Bronchial epithelial cell (primary cell): ENCODE measurements around the gene OXLD1. TPM values are rescaled to one million over a fixed set of nuclear protein-coding genes. Genes with fewer than 3 reads are reported as not detected.

Experiments
- DNase-seq: peaks from one replicate; pipeline ENCODE4 v3.0.0-alpha.2; 2010; ENCODE audit warnings: low read depth
- FAIRE-seq: peaks from 2 replicates; lab custom pipeline; 2011; peaks lifted over from hg19 to GRCh38; lab: Jason Lieb, UNC
- H3K27me3 ChIP-seq: 2 replicates; pipeline ENCODE4 v1.5.1; 2011; ENCODE audit warnings: low read length; ENCODE audit not compliant: control insufficient read depth, insufficient read depth
- H3K36me3 ChIP-seq: 2 replicates; pipeline ENCODE4 v1.5.1; 2011; ENCODE audit warnings: low read length; ENCODE audit not compliant: control insufficient read depth, insufficient read depth
- H3K4me3 ChIP-seq: 2 replicates; pipeline ENCODE4 v1.5.1; 2011; ENCODE audit warnings: mild to moderate bottlenecking, low read depth, low read length, control low read depth
- total RNA-seq: library from RNA; depleted of rRNA; stranded (reverse); fragments of >200 nt; gene quantifications from 2 replicates; pipeline ENCODE4 v1.2.1, GENCODE V29; 2014
- TF ChIP-seq, protein P1 (sequence below): IDR thresholded peaks from 2 replicates; pipeline ENCODE4 v1.5.1; 2011; ENCODE audit warnings: mild to moderate bottlenecking, moderate library complexity, low read length, control low read depth, inconsistent platforms; ENCODE audit not compliant: insufficient read depth, severe bottlenecking

Gene OXLD1
- total RNA-seq, 1 donor from 2014 or later: 47.7 TPM

DNA sequence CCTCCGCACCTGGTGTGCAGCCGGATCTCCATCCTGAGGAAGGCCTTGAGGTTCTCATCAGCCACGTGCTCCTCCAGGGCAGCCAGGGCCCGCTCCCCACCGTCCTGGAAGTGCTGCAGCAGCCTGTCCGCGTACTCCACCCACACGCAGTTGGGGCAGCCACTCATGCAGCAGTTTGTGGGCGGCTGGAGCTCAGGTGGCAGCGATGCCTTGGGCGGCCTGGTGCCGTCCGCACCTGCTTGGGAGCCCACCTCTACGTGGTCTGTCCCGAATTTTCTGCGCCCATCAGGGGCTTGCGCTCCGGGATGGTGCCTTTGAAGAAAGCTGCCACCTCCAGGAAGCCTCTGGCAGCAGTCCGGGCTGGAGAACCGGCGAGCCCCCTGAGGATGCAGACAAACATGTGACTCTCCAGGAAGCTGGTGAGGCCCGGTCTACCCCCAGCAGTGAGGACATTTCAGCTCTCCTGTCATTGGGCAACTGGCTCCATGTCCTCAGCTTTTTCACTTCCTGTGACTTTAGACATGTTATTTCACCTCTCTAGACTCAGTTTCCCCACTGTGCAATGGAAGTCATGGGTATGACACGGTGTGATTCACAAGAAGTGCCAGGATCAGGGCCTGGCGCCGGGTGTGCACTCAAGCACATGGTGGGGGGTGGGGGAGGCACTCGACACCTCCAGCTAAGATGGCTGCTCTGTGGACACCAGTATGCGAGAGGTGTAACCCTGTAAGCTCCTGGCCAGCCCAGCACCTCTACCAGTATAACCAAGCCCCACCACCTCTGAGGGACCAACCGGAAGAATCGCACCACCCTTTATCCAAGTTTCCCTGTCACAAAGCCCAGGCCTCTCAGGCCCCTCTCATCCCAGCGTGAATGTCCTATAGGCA lies 957 bp downstream of the OXLD1 start:
- TF ChIP-seq, protein P1, sequence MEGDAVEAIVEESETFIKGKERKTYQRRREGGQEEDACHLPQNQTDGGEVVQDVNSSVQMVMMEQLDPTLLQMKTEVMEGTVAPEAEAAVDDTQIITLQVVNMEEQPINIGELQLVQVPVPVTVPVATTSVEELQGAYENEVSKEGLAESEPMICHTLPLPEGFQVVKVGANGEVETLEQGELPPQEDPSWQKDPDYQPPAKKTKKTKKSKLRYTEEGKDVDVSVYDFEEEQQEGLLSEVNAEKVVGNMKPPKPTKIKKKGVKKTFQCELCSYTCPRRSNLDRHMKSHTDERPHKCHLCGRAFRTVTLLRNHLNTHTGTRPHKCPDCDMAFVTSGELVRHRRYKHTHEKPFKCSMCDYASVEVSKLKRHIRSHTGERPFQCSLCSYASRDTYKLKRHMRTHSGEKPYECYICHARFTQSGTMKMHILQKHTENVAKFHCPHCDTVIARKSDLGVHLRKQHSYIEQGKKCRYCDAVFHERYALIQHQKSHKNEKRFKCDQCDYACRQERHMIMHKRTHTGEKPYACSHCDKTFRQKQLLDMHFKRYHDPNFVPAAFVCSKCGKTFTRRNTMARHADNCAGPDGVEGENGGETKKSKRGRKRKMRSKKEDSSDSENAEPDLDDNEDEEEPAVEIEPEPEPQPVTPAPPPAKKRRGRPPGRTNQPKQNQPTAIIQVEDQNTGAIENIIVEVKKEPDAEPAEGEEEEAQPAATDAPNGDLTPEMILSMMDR: no peak
- H3K4me3 ChIP-seq: peak overlapping the region; percentile 76
- DNase-seq (peak; percentile 4), FAIRE-seq (no peak)
- peaks cover 16% of the 10 kb centered on the region for H3K36me3 ChIP-seq
- H3K27me3 ChIP-seq: no peaks in the 10 kb centered on the region

DNA sequence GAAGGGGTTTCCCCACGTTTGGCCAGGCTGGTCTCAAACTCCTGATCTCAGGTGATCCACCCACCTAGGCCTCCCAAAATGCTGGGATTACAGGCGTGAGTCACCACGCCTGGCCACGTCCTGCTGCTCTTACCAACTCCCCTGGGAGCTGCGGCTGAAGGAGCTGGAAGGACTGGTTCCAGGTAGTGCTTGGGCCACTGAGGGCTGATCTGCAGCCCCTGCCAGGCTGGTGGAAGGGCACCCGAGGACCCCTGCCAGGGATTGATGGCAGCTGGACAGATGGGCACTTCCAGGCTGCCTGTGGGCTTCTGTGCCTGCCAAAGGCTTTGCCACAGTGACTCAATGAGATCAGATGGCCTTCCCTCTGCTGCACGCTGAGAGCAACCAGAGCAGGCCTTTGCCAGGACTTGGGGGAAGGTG lies 2.3 kb downstream of the OXLD1 start:
- FAIRE-seq: no peak
- Histone ChIP-seq H3K4me3 (no peak overlapping the region), H3K27me3 (no peaks in the 10 kb centered on the region), H3K36me3 (peaks cover 7% of the 10 kb centered on the region)
- TF ChIP-seq, protein P1: no peak
- peak; percentile 20 for DNase-seq

DNA sequence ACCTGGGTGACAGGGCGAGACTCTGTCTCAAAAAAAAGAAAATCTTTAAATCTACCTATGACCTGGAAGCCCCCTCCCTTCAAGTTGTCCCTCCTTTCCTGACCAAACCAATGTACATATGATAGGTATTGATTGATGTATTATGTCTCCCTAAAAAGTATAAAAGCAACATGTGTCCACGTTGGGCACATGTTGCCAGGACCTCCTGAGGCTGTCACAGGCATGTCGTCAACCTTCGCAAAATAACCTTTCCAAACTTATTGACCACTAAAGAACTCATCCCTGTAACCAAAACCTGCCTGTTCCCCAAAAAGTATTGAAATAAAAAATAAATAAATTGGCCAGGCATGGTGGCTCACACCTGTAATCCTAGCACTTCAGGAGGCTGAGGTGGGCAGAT lies 4.4 kb downstream of the OXLD1 start:
- FAIRE-seq (no peak), DNase-seq (no peak)
- TF ChIP-seq, protein P1: no peak
- H3K36me3 ChIP-seq: peaks cover 6% of the 10 kb centered on the region
- no peaks in the 10 kb centered on the region for H3K27me3 ChIP-seq
- H3K4me3 ChIP-seq: no peak overlapping the region

DNA sequence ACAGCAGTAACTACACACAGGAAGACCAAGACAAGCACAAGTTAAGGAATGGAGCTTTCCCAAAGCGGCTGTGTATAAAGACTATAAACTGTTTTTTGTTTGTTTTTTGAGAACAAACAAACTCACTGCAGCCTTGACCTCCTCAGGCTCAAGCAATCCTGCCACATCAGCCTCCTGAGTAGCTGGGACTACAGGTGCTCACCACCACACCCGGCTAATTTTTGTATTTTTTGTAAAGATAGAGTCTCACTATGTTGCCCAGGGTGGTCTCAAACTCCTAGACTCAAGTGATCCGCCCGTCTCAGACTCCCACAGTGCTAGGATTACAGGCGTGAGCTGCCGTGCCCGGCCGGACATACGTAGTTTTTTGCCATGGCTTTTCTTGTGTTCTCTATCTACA lies 6.0 kb downstream of the OXLD1 start:
- H3K36me3 ChIP-seq: peaks cover 6% of the 10 kb centered on the region
- DNase-seq: no peak
- H3K4me3 ChIP-seq: no peak overlapping the region
- H3K27me3 ChIP-seq: no peaks in the 10 kb centered on the region
- TF ChIP-seq, protein P1: no peak
- FAIRE-seq: no peak

DNA sequence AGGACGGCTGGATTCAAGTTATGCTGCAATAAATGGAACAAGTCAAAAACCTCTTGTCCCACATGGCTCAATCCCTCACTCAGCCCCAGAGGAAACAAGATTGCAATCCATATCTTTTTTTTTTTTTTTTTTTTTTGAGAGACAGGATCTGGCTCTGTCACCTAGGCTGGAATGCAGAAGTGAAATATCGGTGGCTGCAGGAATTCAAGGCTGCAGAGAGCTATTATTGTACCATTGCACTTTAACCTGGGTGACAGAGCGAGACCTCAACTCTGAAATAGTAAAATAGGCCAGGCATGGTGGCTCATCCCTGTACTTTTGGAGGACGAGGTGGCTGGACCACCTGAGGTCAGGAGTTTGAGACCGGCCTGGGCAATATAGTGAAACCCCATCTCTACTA lies 7.4 kb downstream of the OXLD1 start:
- Histone ChIP-seq H3K27me3 (no peaks in the 10 kb centered on the region), H3K36me3 (peaks cover under 1% of the 10 kb centered on the region), H3K4me3 (no peak overlapping the region)
- FAIRE-seq: no peak
- no peak for DNase-seq
- TF ChIP-seq, protein P1: no peak

DNA sequence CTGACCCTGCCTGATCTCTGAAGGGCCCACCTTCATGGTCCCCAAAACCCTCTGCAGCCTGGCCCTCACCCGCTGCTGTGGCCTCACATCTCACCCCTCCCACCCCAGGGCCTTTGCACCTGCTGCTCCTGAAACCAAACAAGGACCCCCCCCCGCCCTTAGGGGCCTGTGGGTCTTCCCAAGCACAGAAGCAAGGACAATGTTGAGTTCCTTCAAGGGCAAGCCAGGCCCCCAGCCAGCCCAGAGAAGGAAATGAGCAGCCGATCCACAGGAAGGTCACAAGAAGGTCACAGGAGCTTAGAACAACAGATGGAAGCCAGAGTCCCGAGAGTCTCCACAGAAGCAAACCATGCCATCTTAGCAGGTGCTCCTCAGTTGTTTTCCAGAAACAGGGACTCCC lies 9.6 kb downstream of the OXLD1 start:
- FAIRE-seq: no peak
- no peak overlapping the region for H3K4me3 ChIP-seq
- TF ChIP-seq, protein P1: no peak
- H3K36me3 ChIP-seq: no peaks in the 10 kb centered on the region
- no peak for DNase-seq
- H3K27me3 ChIP-seq: no peaks in the 10 kb centered on the region
